PFSK-1 (cell line): Measurements from ENCODE around the gene DNAH8.

ENCODE experiments used
- FOXP2 ChIP-seq: optimal IDR thresholded peaks from 2 replicates; pipeline ENCODE3; 2011; ENCODE audit warnings: borderline replicate concordance, control low read depth, inconsistent platforms; ENCODE audit not compliant: insufficient read depth; ENCODE audit errors: extremely low read length, extremely low read depth
- POLR2AphosphoS5 ChIP-seq: IDR thresholded peaks from 2 replicates; pipeline ENCODE4 v1.6.1; 2012; ENCODE audit warnings: low read depth, mild to moderate bottlenecking, control low read depth, low read length, moderate library complexity
- TAF1 ChIP-seq: IDR thresholded peaks from 2 replicates; pipeline ENCODE4 v1.6.1; 2012; ENCODE audit warnings: low read length, control low read depth, borderline replicate concordance; ENCODE audit not compliant: insufficient read depth
- TF ChIP-seq, protein P1 (sequence below), 2 experiments: IDR thresholded peaks; 2 replicates each; pipeline versions ENCODE4 v1.6.1 to v1.8.0; 2011 to 2012; ENCODE audit warnings: low read depth in 2 of 2, low read length in 2 of 2, control low read depth in 1 of 2, inconsistent platforms in 1 of 2, mild to moderate bottlenecking in 1 of 2, moderate library complexity in 1 of 2; ENCODE audit not compliant: insufficient read depth in 1 of 2

DNA sequence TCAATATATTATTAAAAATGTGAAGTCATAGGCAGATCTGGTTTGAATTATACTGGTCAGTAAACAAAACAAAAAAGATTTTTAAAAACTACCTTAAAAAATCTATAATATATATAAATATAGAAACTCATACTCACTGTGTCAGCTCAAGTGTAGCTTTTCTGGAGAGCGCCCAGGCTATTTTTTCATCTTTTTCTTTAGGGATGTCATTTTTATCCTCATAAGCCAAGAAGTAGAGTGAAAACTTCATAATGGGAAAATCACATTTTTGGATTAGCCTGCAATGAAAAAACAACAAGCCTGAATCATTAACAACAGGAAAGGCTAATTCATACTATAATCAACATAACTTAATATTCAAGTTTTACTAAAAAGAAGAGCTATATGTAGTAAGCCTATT lies 30.9 kb upstream of the DNAH8 start:
- TF ChIP-seq, protein P1, sequence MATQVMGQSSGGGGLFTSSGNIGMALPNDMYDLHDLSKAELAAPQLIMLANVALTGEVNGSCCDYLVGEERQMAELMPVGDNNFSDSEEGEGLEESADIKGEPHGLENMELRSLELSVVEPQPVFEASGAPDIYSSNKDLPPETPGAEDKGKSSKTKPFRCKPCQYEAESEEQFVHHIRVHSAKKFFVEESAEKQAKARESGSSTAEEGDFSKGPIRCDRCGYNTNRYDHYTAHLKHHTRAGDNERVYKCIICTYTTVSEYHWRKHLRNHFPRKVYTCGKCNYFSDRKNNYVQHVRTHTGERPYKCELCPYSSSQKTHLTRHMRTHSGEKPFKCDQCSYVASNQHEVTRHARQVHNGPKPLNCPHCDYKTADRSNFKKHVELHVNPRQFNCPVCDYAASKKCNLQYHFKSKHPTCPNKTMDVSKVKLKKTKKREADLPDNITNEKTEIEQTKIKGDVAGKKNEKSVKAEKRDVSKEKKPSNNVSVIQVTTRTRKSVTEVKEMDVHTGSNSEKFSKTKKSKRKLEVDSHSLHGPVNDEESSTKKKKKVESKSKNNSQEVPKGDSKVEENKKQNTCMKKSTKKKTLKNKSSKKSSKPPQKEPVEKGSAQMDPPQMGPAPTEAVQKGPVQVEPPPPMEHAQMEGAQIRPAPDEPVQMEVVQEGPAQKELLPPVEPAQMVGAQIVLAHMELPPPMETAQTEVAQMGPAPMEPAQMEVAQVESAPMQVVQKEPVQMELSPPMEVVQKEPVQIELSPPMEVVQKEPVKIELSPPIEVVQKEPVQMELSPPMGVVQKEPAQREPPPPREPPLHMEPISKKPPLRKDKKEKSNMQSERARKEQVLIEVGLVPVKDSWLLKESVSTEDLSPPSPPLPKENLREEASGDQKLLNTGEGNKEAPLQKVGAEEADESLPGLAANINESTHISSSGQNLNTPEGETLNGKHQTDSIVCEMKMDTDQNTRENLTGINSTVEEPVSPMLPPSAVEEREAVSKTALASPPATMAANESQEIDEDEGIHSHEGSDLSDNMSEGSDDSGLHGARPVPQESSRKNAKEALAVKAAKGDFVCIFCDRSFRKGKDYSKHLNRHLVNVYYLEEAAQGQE (IDR thresholded peaks at IDR 0.05; ENCODE audit: insufficient read depth in 1 of 2, low read depth in 2 of 2, low read length in 2 of 2), result no peak
- TF ChIP-seq FOXP2 (no peak), TAF1 (no peak), POLR2AphosphoS5 (no peak)
